ENCODE measurements around the gene PDE4C. TPM values are rescaled to one million over a fixed set of nuclear protein-coding genes. Genes with fewer than 3 reads are reported as not detected.
A peak's percentile ranks its signal among the peaks of the same experiment; 100 is the strongest.
"Not testable (repeated sequence)": the region's sequence is repeated elsewhere in the genome, so short reads cannot be mapped to it uniquely, and the experiment has no call there.

The PDE4C gene
- total RNA-seq, 1 donor from 2014 or later: 0.47 TPM

GRCh38 chr19:18223860-18224524 lies 2.2 kb downstream of the PDE4C start:
- DNase-seq: no peak

GRCh38 chr19:18221815-18222725 lies 4.2 kb downstream of the PDE4C start:
- DNase-seq: no peak

- DNase-seq: no peak
Observed at GRCh38 chr19:18220632-18221275, 5.5 kb downstream of the PDE4C start.

GRCh38 chr19:18219911-18220631 lies 6.2 kb downstream of the PDE4C start:
- no peak for DNase-seq

GRCh38 chr19:18218600-18218999 lies 7.6 kb downstream of the PDE4C start:
- no peak for DNase-seq

GRCh38 chr19:18218159-18218558 lies 8.1 kb downstream of the PDE4C start:
- no peak for DNase-seq

GRCh38 chr19:18216789-18217188 lies 9.4 kb downstream of the PDE4C start:
- DNase-seq: no peak

GRCh38 chr19:18214779-18215433 lies 11.3 kb downstream of the PDE4C start:
- no peak for DNase-seq

GRCh38 chr19:18211683-18212082 lies 14.6 kb downstream of the PDE4C start:
- DNase-seq: no peak

- not testable (repeated sequence) for DNase-seq
Observed at GRCh38 chr19:18209912-18210311, 16.3 kb downstream of the PDE4C start.

GRCh38 chr19:18208098-18208951 lies 17.9 kb downstream of the PDE4C start:
- DNase-seq: no peak

GRCh38 chr19:18206018-18206417 lies 20.2 kb downstream of the PDE4C start:
- no peak for DNase-seq

GRCh38 chr19:18205200-18205892 lies 20.9 kb downstream of the PDE4C start:
- peak; percentile 75 for DNase-seq

- DNase-seq: no peak
Observed at GRCh38 chr19:18204394-18205199, 21.6 kb downstream of the PDE4C start.

GRCh38 chr19:18203863-18204393 lies 22.3 kb downstream of the PDE4C start, which contains the start of gene RAB3A:
RAB3A (minus strand) TSS chr19:18204042; CDS start chr19:18202740, 1,302 bp downstream.
- peak; percentile 100 for DNase-seq

- DNase-seq: no peak
Observed at GRCh38 chr19:18203408-18203862, 22.8 kb downstream of the PDE4C start.

GRCh38 chr19:18202778-18203407 lies 23.3 kb downstream of the PDE4C start:
- DNase-seq: no peak

- DNase-seq: no peak
Observed at GRCh38 chr19:18202397-18202777, 23.9 kb downstream of the PDE4C start.

Data from occipital lobe (tissue), 2 donors.